ENCODE results near the gene NR4A2.
A peak's percentile ranks its signal among the peaks of the same experiment; 100 is the strongest.

Gene NR4A2

GRCh38 chr2:156341452-156342253 lies 9.1 kb upstream of the NR4A2 start (continued):
- TF ChIP-seq ZNF449 (tag by site-specific recombination; IDR thresholded peaks at IDR 0.05) = 0 out of 2 replicates have a peak, but pooled peaks have one; percentile 4
- peak; percentile 93 for TF ChIP-seq PATZ1 (tag by site-specific recombination; IDR thresholded peaks at IDR 0.05)
- no peak for TF ChIP-seq ZFP3 (tag by site-specific recombination; IDR thresholded peaks at IDR 0.05; ENCODE audit: low read depth)
- peak; percentile 37; the same call in 1 of the 2 replicates for TF ChIP-seq ZNF561 (tag by site-specific recombination; IDR thresholded peaks at IDR 0.05; ENCODE audit: borderline replicate concordance)
- no peak for TF ChIP-seq ZNF280C (tag by site-specific recombination; IDR thresholded peaks at IDR 0.05)
- no peak for TF ChIP-seq INSM2 (tag by site-specific recombination; IDR thresholded peaks at IDR 0.05)
- peak; percentile 83 for TF ChIP-seq ZBTB26 (tag by site-specific recombination; optimal IDR thresholded peaks at IDR 0.05)
- TF ChIP-seq ZNF521 (tag by site-specific recombination; IDR thresholded peaks at IDR 0.05) = no peak
- peak; percentile 69; the same call in 1 of the 2 replicates for TF ChIP-seq ZBTB20 (tag by site-specific recombination; IDR thresholded peaks at IDR 0.05)
- TF ChIP-seq PRDM1 (tag by site-specific recombination; IDR thresholded peaks at IDR 0.05) = no peak
- no peak for TF ChIP-seq RBAK (tag by site-specific recombination; IDR thresholded peaks at IDR 0.05)
- TF ChIP-seq ZNF623 (tag by site-specific recombination; IDR thresholded peaks at IDR 0.05) = no peak
- TF ChIP-seq ZNF600 (tag by site-specific recombination; IDR thresholded peaks at IDR 0.05) = 0 out of 2 replicates have a peak, but pooled peaks have one; percentile 5
- TF ChIP-seq ZNF148 (tag by site-specific recombination; IDR thresholded peaks at IDR 0.05; ENCODE audit: borderline replicate concordance) = no peak
- no peak for TF ChIP-seq ZNF146 (tag by site-specific recombination; IDR thresholded peaks at IDR 0.05)
- 0 out of 2 replicates have a peak, but pooled peaks have one; percentile 6 for TF ChIP-seq ZNF423 (tag by site-specific recombination; IDR thresholded peaks at IDR 0.05)
- no peak for TF ChIP-seq ZNF514 (tag by site-specific recombination; IDR thresholded peaks at IDR 0.05)
- no peak for TF ChIP-seq ZBTB1 (tag by site-specific recombination; IDR thresholded peaks at IDR 0.05)
- peak; percentile 63 for TF ChIP-seq KLF1 (tag by site-specific recombination; IDR thresholded peaks at IDR 0.05)
- TF ChIP-seq ZEB2 (tag by site-specific recombination; IDR thresholded peaks at IDR 0.05) = peak; percentile 84
- TF ChIP-seq ZNF830 (tag by site-specific recombination; IDR thresholded peaks at IDR 0.05; ENCODE audit: low read depth) = no peak
- no peak for TF ChIP-seq ZNF133 (tag by site-specific recombination; IDR thresholded peaks at IDR 0.05)
- 0 out of 2 replicates have a peak, but pooled peaks have one; percentile 11 for TF ChIP-seq ZNF843 (tag by site-specific recombination; IDR thresholded peaks at IDR 0.05)
- TF ChIP-seq ZNF311 (tag by site-specific recombination; IDR thresholded peaks at IDR 0.05; ENCODE audit: borderline replicate concordance) = no peak
- TF ChIP-seq ZBTB6 (tag by site-specific recombination; IDR thresholded peaks at IDR 0.05) = no peak
- TF ChIP-seq ZNF394 (tag by site-specific recombination; IDR thresholded peaks at IDR 0.05; ENCODE audit: borderline replicate concordance) = peak; percentile 64; the same call in 1 of the 2 replicates
